Stimulated activated CD8-positive, alpha-beta memory T cell treated with anti-CD3 and anti-CD28 coated beads, Interleukin-7, amount 100 ng/mL, for 24 hours (primary cell): Measurements from ENCODE around the gene ITGB3.

Source experiments
- DNase-seq: peaks from one replicate; pipeline ENCODE4 v3.0.0-alpha.2; 2020; ENCODE audit warnings: low read depth

Gene ITGB3

DNA sequence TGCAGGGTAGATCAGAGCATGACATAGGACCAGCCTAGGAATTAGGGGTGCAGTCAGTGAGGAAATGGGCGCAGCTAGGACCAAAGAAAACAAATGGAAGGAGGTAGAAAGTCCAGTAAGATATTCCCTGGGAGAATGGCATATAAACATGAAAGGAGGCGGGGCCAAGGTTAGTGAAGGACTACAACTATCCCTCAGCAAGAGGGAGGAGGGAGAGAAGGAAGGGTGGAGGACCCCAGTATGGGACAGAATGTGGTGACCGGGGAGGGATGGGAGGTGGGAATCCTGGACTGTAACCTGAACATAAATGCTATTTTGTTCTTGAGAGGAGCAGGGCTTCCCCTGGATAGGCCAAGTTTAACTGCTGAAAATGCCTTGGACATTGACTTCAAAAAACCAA, 22.8 kb downstream of the ITGB3 start:
- DNase-seq: no peak

DNA sequence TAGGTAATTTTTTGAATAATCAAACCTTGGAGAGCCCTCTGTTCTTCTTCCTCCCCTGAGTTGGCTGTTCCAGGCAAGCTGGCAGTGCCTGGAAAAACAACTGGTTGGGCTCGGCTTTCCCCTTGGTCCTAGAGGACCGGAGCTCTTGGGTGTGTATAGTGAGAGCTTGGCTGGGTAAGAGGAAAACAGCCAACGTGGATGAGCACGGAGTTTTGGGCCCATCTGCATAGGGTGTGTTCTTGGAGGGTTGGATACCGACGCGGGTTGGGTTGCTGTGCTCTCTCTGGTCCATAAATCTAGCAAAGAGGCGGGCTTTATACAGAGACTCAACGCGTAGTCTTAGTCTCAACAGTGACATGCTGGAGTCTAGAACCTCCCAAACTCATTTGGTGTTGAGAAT, 23.2 kb downstream of the ITGB3 start:
- no peak for DNase-seq

DNA sequence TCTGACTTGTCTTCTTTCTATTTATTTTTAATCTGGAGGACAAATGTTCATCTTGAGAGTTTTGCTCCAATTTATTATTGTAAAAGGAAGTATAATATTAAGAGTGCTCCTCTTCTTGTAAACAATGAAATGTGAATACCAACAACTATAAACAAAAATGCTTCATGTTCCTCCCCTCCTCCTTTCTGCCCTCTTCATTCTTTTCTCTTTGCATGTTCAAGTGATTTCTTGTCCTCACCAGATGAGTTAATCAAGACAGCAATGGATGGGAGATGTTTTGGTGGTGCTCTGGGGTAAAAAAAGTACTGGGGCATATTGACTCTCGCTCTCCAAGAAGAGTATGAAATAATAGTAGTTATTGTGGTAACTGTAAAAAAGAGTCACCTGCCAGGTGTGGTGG, 24.3 kb downstream of the ITGB3 start:
- no peak for DNase-seq

DNA sequence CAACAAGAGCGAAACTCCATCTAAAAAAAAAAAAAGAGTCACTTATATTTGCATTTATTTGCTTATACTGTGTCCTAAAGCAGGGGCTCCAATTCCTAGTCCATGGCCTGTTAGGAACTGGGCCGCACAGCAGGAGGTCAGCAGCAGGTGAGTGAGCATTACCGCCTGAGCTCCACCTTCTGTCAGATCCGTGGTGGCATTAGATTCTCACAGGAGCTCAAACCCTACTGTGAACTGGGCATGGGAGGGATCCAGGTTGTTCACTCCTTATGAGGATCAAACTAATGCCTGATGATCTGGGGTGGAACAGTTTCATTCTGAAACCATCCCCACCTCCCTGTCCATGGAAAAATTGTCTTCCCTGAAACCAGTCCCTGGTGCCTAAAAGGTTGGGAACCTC, 24.9 kb downstream of the ITGB3 start:
- no peak for DNase-seq

DNA sequence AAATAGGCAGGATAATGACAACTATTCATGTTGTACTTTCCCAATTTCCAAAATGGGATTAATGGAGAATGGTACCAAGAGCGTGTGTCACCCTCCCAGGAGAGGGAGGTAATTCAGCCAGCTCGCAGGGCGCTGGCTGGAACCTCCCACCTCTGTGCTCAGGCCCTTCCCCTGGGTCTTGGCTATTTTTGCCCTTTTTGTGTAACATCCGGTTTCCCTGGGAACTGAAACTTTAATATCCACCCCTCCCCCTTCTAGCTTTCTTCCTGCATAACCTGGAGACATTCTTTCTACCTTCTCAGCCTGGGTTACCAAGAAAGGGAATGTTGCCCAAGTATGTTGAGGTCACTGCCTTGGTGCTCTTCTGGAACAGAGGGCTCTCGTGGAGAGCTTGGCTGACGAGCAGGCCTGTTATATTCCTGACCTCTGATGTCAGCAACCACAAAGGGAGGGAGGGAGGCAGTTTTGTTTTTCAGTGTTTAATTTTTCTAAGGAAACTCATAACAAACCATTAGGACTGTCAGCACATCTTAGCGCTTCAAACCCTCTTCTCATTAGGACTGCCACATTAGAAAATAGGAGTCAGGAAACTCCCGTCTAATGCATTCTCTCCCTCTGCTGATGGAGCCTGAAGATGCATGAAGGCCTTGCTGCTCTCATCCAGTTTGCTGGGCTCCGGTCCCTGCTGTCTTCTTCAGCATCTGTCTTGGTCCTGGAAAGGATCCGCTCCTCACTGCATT, 25.6 kb downstream of the ITGB3 start:
- no peak for DNase-seq

DNA sequence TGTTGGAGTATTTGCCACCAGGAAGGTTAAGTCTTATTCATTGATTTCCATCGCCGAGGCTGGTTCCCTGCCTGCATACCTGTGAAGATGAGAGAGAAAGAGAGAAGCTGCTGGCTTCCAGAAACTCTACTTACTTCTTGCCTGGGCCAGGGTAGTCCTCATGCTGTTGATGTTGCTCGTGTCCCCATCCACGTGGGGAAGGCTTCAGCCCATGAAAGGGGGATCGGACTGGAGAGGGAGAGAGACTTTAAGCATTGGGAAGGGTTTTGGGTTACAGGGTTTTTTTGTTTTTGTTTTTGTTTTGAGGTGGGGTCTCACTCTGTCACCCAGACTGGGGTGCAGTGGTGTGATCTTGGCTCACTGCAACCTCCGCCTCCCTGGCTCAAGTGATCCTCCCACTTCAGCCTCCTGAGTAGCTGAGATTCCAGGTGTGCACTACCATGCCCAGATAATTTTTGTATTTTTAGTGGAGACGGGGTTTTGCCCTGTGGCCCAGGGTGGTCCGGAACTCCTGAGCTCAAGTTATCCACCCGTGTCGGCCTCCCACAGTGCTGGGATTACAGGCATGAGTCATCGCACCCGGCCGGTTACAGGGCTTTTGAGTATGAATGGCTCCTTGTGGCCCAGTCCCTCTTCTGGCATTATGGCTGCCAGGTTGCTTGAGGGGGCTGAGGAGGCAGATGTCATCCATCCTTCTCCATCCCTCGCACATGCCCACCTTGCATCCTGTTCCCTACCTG, 26.6 kb downstream of the ITGB3 start:
- no peak for DNase-seq

DNA sequence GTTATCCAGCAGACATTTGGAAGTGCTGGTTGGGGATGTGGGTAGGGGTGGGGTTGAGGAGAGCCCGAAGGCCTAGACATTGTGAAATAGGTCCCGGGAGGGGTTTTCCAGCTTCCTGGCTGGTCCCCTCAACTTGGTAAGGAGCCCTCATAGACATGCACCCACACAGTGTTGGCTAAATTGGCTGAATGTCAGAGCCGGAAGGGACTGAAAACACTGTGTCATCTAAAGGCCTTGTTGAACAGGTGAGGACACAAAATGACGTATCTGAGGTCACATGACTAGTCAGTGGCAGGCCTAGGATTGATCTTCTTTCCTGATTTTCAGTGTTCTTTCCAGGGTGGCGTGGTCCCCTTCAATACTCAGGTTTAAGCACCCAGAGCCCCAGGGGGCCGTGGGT, 27.6 kb downstream of the ITGB3 start:
- DNase-seq: no peak

DNA sequence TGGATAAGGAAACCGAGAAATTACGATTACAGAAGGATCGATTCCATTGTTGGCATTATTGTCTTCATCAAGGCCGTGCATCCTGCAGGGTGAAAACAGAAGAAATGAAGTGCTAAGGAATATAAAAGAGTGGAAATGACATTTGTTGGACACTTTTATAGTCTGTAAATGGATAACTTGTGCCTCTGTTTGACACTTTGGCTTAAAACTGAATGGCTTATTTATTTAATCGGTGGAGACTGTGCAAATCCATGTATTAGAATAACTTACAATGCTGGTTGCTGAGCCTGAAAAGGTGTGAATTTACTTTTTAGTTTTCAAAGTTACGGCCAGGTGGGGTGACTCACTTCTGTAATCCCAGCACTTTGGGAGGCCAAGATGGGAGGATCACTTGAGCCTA, 31.4 kb downstream of the ITGB3 start:
- no peak for DNase-seq

DNA sequence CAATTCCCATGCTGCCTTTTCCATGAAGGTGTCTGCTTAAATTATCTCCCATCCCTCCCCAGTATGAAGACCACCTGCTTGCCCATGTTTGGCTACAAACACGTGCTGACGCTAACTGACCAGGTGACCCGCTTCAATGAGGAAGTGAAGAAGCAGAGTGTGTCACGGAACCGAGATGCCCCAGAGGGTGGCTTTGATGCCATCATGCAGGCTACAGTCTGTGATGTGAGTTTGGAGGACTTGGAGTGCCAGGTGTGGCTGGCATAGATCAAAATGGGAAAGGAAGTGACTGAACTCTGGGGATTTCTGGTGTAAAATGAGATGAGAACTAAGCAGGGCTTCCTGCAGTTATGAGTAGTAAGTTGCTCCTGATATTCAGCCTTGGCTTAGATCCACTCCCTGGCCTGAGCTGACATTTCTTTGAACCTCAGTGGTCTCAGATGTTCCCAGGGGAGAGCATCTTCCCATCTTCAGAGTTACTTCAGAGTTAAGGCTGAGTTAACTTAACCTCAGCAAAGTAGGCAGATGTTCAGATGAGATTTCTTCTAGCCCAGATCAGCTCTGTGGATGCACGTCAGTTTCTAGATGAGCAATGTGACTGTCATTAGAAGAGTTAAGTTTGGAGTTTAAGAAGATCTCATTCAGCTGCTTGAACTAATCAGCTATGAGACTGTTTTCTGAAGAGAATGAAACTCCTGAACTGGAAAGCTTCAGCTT, 32.7 kb downstream of the ITGB3 start:
- no peak for DNase-seq

DNA sequence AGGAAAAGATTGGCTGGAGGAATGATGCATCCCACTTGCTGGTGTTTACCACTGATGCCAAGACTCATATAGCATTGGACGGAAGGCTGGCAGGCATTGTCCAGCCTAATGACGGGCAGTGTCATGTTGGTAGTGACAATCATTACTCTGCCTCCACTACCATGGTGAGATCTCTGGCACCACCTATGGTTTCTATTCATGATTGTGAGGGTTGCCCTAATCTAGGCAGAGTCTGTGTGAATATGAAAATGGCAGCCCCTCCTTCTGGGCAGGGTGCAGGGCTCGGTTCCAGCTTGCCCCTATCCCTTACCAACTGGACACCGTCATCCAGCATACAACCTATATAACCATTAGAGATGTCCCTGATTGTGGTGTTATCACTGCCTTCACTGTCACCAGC, 33.4 kb downstream of the ITGB3 start:
- DNase-seq: no peak

DNA sequence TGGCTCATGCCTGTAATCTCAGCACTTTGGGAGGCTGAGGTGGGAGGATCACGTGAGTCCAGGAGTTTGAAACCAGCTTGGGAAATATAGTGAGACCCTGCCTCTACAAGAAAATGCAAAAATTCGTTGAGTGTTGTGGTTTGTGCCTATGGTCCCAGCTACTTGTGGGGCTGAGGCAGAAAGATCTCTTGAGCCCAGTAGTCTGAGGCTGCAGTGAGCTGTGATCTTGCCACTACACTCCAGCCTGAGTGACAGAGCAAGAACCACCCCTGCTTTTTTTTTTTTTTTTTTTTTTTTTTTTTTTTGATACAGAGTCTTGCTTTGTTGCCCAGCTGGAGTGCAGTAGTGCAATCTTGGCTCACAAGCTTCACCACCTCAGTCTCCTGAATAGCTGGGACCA, 34.0 kb downstream of the ITGB3 start:
- no peak for DNase-seq

DNA sequence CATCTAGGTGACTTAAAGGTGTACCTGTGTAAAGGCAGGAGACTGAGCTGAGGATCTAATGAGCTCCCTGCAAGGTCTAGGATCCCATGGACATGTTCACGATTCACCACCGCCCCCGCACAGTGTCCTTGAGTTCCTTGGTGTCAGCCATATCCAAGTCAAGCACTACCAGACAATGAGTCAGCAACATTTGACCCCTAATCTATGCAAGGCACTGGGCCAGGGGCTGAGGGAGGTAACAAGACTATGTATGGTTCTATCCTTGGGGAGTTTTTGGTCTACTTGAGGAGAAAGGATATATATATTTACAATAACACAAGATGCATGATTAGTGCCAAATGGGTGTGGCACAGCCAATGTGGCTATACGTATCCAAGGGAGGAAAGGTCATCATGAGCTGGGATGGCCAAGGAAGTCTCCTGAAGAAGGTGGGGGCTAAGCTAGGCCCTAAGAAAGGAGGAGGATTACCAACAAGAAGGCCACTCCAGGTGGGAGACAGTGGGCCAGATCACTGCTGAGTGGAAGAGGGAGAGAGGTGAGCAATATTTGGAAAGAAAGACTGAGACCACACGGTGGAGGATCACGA, 35.0 kb downstream of the ITGB3 start:
- no peak for DNase-seq

DNA sequence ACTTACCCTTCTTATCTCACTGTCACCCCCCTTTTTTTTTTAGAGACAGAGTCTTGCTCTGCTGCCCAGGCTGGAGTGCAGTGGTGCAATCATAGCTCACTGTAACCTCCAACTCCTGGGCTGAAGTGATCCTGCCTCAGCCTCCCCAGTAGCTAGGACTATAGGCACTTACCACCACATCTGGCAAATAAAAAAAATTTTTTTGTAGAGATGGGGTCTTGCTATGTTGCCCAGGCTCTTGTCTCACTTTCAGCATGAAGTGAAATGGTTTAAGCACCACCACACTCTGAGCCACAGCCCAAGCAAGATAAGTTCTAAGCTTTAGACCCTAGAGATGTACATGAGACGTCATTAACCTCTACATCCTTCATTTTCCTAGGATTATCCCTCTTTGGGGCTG, 35.7 kb downstream of the ITGB3 start:
- no peak for DNase-seq

DNA sequence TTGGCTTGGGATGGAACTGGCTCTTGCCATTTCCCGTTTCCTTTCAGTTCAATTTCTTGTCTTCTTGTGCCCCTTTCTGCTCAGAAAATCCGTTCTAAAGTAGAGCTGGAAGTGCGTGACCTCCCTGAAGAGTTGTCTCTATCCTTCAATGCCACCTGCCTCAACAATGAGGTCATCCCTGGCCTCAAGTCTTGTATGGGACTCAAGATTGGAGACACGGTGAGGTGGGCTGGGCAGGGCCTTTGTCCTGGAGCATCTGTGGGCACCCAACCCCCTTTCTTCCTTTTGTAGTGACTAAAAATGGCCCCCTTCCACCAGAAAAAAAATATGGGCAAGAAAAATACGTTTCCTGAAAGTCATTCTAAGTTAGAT, 37.2 kb downstream of the ITGB3 start:
- DNase-seq: no peak

DNA sequence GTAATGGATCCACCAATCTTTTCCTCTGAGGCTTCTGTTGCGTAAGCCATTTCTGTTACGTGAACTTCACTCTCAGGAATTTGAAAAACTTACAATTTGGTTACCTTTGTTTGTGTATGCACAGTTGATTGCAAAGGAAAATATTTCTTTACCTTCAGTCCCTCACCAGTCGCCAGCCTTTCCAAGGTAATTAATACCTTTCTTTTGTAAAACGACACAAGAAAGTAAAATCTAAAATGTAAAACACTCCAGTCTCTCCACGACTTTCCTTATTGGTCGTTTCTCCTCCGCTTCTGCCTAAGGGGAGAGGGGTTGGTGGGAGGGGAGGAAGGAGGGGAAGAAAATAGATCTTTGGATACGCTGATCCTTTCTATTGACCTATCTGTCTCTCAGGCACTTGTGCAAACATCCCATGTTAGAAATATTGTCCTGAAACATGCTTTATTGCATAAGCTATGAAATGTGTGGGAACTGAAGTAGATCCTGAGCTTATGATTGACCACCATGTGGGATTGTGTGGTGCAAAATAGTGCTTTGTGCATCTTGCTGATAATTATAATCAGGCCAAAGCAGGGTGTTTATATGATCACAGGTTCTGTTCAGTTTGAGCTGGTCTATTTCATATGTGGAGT, 37.7 kb downstream of the ITGB3 start:
- DNase-seq: no peak

DNA sequence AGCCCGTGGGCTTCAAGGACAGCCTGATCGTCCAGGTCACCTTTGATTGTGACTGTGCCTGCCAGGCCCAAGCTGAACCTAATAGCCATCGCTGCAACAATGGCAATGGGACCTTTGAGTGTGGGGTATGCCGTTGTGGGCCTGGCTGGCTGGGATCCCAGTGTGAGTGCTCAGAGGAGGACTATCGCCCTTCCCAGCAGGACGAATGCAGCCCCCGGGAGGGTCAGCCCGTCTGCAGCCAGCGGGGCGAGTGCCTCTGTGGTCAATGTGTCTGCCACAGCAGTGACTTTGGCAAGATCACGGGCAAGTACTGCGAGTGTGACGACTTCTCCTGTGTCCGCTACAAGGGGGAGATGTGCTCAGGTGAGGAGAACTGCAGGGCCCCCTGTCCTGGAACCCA, 38.6 kb downstream of the ITGB3 start:
- no peak for DNase-seq

DNA sequence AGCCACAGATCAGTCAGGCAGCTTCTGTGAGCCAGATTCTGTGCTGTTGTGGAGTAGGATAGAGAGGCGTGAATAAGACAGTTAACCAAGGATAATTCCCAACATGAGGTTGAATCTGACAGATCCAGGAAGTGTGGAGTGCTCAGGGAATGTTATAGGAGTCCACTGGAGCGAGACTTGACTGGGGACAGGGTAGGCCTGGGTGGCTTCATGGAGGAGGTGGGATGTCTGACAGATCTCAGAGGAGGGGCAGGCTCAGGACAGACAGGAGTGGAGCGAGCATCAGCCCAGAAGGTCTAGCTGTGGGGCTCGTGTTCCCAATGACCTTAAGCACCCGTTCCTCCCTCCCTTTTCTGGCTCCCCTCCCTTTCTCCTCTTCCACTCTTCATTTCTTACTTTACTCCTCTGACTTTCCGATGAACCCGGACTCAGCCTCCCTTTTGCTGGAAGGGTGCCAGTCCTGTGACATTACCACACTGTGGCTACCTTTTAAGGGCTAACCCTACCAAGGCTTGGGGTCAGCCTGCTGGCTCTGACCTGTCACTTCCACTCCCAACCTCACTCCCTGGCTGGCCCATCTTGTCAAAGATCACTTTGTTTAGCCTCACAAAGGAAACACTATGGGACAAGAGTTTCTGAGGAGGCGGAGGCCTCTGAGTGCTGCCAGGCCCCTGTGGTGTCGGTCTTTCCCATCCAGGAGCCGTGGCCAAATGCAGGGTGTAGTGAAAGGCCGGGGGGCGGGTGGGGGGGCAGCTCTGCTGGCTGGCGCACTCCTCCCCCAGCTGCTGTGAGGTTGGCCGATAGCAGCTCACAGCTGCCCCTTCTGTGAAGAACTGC, 41.6 kb downstream of the ITGB3 start:
- no peak for DNase-seq

DNA sequence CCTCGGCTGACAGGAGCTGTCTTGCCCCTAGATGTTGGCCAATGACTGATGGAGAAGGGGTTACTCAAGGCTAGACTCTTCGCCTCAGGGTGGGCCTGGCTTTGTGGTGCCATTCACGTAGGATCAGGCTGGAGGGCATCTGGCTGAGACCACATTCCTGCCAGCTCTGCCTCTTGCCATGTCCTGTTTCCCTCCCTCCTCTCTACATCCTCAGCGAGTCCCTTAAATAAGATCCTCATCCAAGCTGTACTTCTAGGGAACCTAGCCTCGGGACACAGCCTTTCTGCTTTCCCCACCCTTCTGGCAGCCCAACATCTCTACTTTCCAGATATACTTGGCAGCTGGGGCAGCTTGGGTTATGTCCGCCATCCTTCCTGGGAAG, 42.2 kb downstream of the ITGB3 start:
- no peak for DNase-seq

DNA sequence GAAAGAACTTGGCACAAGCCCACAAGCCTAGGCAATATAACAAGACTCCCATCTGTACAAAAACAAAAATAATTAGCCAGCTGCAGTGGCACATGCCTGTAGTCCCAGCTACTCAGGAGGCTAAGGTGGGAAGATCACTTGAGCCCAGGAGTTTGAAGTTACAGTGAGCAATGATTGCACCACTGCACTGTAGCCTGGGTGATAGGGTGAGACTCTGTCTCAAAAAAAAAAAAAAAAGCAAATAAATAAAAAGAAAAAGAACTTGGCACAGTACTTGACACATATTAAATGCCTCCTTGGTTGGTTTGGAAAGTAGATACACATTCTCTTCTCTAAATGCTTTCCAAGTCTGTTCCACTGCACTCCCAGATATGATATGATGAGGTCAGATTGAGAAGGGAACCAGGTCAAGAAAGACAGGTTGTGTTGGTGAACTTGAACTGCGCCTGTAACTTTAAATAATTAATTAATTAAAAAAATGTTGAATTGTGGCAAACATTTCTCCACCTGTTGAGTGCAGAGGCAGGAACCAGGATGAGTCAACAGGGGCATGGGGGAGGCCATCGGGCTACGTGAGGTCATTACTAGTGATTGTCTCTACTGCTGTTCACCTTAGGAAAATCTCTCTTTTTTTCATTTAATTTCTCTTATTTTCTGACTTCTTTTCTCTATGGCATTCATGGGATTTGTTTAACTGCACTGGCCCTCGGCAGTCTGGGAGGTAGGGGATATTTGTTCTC, 44.2 kb downstream of the ITGB3 start:
- DNase-seq: no peak

DNA sequence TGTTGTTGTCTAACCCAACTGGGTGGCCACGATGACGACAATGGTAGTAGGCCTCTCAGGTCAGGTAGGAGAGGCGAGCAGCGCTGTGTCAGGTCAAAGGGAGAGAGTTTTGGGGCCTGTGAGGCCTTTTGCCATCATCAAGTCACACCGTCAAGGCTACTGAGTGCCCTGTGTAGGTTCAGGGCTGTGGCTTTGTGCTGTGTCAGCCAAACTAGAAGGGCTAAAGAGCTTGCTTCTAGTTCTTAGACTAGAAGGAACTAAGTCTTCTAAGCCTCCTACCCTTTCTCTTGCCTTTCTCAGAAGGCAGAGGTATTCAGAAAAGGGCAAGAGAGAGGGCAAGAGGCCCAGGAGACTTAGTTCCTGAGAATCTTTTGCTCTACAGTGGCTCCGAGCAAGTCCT, 45.1 kb downstream of the ITGB3 start:
- no peak for DNase-seq
